NT2/D1 (cell line): ENCODE measurements around the gene SULT1A3.
"Not testable (repeated sequence)": the region's sequence is repeated elsewhere in the genome, so short reads cannot be mapped to it uniquely, and the experiment has no call there.

Experiments used
- SUZ12 ChIP-seq: IDR thresholded peaks from 2 replicates; pipeline ENCODE4 v1.6.1; 2011; ENCODE audit not compliant: insufficient read length, insufficient read depth; ENCODE audit errors: extremely low read depth
- YY1 ChIP-seq: IDR thresholded peaks from 2 replicates; pipeline ENCODE4 v1.6.1; 2011; ENCODE audit not compliant: insufficient read length, insufficient read depth
- ZNF274 ChIP-seq: IDR thresholded peaks from 2 replicates; pipeline ENCODE4 v1.6.1; 2011; ENCODE audit warnings: mild to moderate bottlenecking, low read depth, low read length

GRCh38 chr16:30217082-30217481 is 18.0 kb downstream of the SULT1A3 start:
- TF ChIP-seq ZNF274, SUZ12, YY1: not testable (repeated sequence)
